GM19193 (cell line): Measurements from ENCODE around the gene CIDEC.

ENCODE experiments used
- POLR2A ChIP-seq: IDR thresholded peaks from 4 replicates; pipeline ENCODE4 v1.6.1; 2011; ENCODE audit not compliant: insufficient read depth, insufficient read length; ENCODE audit errors: extremely low read depth

CIDEC gene

DNA sequence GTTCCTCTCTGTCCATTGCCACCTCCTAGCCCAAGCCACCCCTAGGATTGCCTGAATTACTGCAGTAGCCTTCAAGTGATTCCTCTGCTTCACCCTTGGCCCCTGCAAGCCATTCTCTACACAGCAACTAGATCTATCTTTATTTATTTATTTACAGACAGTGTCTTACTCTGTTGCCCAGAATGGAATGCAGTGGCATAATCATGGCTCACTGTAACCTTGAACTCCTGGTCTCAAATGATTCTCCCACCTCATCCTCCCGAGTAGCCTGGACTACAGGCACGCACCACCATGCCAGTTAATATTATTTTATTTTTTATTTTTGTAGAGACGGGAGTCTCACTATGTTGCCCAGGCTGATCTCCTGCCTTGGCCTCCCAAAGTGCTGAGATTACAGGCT lies 8.5 kb upstream of the CIDEC start:
- no peak for TF ChIP-seq POLR2A

DNA sequence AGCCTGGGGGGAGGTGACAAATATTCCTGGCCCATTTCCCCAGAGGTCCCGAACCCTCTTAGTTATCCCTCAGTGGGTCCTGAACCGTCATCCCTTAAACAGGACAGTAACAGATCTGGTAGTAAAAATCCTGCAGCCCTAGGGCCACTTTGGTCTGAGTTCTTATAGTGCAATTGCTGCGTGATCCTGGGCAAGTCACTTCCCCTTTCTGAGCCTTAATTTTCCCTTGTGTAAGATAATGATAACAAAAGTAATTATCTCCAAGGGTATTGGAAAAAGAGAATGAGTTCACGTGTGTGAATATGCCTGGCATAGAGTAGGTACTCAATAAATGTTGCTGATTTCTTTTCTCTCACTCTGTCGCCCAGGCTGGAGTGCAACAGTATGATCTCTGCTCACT lies 7.4 kb upstream of the CIDEC start:
- no peak for TF ChIP-seq POLR2A

DNA sequence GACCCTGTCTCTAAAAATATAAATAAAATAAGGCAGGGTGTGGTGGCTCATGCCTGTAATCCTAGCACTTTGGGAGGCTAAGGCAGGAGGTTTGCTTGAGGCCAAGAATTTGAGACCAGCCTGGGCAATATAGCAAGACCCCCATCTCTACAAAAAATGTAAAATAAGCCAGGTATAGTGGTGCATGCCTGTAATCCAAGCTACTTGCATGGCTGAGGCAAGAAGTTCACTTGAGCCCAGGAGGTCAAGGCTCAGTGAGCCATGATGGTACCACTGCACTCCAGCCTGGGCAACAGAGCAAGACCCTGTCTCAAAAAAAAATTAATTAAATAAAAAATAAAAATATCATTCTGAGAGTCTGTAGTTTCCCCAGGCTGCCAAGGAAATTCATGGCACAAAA lies 6.3 kb upstream of the CIDEC start:
- TF ChIP-seq POLR2A = no peak

DNA sequence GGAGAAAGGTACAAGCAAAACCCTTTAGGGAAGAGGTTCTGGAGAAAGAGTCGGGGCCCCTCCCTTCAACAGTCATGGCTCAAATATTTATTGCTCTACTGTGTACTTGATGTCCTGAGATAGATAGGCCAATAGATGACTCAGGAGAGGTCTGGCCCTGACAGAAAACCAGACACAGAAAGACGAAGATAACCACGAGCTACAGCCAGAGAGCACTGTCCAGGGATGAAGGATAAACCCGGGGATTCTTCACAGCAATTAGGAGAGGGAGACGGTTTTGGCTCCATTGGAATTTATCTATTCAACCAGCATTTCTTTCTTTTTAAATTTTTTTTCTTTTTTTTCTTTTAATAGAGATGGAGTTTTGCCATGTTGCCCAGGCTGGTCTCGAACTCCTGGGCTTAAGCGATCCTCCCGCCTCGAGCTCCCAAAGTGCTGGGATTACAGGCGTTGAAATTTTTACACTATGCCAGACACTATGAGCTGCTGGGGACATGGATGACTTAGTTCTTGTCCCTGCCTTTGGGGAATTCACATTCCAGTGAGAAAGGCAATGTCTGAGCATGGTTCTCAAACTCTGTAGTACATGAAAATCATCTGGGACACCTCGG lies 4.6 kb upstream of the CIDEC start:
- TF ChIP-seq POLR2A = no peak

GRCh38 chr3:9883706-9884554 lies 3.9 kb upstream of the CIDEC start:
- TF ChIP-seq POLR2A = no peak

DNA sequence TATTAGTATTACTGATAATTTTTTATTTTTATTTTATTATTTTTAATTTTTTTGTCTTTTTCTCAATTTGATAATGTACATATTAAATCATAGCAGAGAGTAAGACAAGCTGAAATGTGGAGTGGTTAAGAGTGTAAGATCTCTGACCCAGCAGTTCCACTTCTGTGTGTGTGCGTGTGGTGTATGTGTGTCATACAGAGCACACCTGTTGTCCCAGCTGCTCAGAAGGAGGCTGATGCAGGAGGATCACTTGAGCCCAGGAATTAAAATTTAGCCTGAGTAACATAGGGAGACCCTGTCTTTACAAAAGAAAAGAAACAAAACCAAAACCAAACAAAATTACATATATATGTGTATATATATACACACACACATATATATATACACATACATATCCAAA lies 1.4 kb upstream of the CIDEC start:
- TF ChIP-seq POLR2A = no peak

GRCh38 chr3:9878700-9879099 lies 1.4 kb downstream of the CIDEC start:
- TF ChIP-seq POLR2A = no peak

- TF ChIP-seq POLR2A = no peak
Measured at GRCh38 chr3:9876991-9877390, 3.1 kb downstream of the CIDEC start.

- no peak for TF ChIP-seq POLR2A
Measured at GRCh38 chr3:9875448-9875847, 4.6 kb downstream of the CIDEC start.

GRCh38 chr3:9870978-9871377 lies 9.1 kb downstream of the CIDEC start:
- no peak for TF ChIP-seq POLR2A

DNA sequence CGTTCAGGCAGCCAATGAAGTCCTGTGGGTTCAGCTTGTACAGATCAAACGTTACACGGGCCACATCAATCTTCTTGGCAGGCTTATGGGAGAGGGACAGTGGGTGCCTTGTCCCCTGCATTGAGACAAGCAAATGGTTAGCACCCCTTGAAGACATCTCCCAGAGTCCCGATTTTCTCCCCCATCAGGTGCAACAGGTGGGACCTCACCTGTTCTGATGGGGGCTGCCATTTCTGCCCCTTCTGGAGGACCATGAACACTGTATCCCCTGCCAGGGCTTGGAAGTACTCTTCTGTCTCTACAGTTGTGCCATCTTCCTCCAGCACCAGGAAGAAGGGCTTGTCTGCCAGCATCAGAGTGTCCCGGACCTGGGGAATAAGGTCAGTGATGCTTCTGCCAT lies 10.1 kb downstream of the CIDEC start:
- TF ChIP-seq POLR2A = no peak

DNA sequence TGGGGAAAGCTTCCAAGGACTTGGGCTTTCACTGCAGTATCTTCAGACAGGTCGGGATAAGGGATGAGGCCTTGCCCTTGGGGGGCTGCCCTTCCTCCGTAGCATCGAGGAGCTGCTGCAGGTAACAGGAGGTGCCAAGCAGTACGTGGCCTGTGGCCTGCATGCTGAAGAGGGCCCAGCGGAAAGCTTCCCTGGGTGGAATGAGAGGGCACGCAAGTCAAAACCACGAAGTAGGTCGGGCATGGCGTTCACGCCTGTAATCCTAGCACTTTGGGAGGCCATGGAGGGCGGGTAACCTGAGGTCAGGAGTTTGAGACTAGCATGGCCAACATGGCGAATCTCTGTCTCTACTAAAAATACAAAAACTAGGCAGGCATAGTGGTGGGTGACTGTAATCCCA lies 12.9 kb downstream of the CIDEC start:
- no peak for TF ChIP-seq POLR2A

DNA sequence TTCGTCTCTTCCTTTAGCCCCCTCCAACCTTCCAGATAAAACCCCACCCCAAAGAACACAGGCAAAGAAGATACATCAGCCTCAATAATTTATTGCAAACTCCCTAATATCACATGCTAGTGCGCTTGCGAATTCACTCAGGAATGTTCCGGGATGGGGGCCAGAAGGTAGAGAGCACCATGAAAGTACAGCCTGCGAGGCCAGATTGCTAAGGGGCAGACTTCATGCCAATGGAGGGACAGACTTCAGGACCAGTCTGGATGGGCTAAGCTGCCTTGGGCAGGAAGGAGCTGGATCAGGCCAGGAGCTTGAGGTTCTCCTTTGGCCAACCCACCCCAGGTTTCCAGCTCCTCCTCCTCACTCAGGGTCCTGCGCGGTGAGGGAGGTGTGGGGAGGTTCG lies 13.4 kb downstream of the CIDEC start:
- no peak for TF ChIP-seq POLR2A

DNA sequence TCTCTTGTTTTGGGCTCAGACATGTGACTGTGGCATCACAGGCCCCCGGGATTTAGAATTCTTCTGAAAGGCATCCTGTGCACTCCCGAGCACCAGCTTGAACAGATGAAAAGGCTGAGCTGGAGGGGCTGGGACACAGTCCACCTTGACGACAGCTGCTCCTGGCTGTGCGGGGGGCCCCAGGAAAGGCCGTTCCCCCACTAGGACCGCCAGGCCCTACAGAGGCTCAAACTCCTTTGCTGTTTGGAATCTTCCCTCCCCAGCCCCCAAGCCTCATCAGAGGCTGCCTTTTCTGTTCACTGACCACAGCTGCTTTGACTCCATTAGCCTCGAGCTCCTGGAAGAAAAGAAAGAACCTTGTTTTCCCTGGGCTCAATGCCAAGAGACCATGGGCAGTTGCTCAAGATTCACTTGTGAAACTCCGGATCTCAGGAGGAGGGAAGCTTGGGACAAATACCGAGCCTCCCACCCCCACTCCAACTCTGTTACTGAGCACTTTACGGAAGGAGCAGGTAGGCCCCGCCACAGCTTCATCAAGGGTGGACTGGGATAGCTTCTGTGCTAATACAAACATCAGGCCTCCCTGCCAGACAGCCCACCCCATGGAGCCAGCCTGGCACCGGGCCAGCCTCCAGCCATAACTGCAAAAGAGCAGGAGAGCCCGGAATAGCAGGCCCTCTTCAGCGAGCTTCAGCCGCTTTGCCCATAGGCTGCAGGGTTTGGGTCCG lies 15.7 kb downstream of the CIDEC start:
- TF ChIP-seq POLR2A = no peak

DNA sequence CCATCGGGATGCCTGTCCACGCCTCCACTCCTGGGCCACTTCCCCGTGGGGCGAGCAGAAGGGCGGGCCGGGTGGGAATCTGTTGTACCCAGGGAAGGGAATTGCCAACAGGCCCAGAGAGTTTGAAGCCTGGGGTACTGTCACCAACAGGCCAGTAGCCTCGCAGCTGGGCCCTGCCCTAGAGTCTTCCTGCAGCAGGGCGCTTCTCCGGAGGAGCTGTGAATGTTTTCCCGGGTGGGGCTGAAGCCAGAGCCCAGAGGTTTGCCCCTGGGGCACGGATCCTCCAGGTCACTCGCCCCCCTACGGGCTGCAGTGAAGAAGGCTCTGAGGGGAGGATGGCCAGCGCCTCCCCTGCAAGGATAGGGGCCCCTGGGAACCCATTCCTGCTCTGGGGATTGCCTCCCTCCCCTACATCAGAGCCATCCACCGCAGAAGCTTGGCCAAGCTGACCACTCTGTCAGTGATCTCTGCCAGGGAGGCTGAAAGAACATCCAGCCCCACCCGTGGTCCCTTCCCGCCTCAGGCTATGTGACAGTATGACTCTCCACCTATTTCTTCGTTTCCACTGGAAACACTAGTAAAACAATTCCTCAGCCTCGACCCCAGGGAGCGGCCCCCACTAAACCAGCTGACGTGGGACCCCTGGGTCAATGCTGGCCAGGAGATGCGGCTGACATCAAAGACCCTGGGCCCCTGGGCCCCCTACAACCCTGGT lies 16.8 kb downstream of the CIDEC start:
- no peak for TF ChIP-seq POLR2A
